ENCODE data around the gene TOGARAM1.

TOGARAM1 gene

DNA sequence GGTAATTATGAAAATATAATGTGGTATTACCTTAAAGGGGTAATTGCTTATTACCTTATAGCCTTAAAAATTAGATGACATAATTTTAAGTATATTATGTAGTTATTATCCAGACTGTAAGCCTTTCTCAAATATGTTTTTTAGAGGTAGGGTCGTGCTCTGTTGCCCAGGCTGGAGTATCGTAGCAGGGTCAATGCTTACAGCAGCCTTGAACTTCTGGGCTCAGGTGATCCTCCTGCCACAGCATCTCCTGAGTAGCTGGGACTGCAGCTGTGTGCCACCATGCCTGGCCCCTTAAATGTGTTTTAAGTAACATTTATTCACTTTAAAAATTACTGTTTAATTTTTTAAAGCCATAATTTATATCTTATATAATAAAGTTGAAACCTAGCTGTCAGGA, 132.3 kb downstream of the TOGARAM1 start:
- no peak for DNase-seq

DNA sequence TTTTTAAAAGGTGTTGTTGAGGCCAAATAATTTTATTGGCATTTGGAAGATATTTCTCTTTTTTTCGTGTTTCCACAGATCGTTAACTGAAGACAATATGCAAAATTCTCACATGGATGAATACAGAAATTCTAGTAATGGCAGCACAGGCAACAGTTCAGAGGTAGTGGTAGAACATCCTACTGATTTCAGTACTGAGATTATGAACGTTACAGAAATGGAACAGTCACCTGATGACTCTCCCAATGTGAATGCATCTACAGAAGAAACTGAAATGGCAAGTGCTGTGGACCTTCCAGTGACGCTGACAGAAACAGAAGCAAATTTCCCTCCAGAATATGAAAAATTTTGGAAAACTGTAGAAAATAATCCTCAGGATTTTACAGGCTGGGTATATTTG, 133.2 kb downstream of the TOGARAM1 start:
- DNase-seq: no peak

DNA sequence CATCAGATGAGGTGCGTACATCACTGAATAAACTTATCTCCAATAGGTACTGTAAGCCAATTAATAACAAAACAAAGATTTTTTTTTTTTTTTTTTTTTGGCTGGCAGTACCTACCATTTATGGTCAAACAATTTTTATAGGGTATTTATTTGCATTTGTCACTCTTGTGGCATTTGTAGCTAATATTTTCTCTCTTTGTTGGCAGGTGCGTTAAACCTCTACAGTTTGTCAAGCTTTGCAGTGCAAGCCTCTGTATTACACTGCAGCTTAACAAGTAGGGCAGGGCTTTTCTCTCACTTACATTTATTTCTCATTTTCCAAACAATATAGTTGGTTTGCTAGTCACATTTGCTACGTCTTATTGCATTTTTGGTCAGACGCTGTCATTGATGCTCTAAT, 134.2 kb downstream of the TOGARAM1 start:
- no peak for DNase-seq

DNA sequence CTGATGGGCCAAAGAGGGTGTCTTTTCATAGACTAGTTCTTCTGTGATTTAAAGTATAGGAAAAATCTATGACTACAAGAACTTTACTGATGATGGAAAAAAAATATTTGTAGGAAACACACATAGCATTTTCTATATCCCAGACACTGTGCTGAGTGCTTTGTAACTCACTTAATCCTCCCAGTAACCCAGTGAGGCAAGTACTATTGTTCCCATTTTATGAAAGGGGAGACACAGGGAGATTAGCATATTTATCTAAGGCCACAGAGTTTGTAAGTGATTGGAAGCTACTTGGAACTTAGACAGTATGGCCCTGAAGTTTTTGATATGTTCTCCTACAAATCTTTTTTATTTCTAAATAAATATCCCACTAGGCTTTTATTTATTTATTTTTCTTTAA, 141.8 kb downstream of the TOGARAM1 start:
- no peak for DNase-seq

DNA sequence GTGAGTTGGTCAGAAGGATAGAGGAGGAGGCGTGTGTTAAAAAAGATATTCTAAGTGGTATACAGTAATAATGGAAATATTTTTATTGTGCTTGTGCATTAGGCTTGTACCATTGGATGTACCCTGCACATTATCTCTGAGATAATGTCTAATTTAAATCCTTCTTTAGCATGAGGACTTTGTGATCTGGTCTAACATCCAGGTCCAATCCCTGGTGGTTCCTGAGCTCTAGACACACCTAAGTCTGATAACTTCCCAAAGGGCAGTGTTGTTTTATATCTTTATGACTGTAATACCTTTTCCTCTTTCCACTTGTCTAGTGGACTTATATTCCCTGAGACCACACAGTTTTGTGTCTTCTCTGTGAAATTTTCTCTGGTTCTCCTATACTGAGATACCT, 142.6 kb downstream of the TOGARAM1 start:
- DNase-seq: no peak

DNA sequence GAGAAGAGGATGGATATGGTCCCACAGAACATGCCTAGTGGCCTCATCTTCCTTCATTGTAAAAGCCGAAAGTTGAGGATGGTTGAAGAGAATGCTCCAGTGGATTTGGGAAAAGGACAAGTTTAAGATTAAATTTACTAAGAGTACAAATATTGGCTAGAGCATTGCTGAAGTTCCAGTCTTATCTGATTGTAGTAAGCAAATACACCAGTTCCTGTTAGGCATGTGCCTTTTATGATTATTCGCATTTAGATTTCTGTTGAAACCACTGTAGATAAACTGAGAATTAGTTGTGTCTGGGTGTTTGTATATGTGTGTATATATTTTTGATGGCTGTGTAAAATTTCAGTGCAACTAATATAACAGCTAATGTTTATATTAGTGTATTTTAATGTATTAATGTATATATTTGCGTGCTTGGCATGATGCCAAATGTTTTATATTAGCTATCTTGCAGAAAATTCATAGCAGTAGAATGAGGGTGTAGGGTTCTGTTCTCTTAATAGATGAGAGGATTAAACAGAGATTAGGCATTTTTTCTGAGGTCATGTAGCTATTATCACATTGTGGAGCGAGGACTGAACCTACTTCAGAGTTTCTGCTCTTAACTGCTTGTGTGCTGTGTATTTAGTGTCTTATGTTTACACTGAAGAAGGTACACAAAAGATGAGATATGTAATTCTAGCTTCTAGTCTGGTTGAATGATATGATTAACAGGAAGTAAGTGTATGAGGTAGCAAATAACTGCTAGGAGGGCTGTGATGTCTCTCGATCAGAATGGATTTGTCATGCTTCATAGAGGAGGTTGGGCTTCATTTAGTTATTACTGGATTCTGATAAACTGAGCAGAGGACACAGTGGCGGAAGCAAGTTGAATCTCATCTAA, 151.1 kb downstream of the TOGARAM1 start:
- DNase-seq: no peak

DNA sequence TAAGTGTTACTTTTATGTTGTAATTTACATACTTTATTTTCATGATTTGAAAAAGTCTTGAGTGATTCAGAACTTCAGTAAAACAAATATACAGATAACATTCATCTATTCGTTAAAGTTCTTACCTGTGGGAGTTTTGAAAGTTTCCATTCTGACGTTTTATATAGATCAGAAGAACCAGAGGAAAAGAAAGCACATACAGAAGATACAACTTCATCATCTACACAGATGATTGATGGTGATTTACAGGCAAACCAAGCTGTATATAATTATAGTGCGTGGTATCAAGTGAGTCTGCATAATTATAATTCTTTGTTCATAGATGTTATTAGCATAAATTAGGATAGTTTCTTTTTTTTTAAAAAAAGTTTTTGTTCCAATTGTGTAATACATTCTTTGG, 152.3 kb downstream of the TOGARAM1 start:
- no peak for DNase-seq

DNA sequence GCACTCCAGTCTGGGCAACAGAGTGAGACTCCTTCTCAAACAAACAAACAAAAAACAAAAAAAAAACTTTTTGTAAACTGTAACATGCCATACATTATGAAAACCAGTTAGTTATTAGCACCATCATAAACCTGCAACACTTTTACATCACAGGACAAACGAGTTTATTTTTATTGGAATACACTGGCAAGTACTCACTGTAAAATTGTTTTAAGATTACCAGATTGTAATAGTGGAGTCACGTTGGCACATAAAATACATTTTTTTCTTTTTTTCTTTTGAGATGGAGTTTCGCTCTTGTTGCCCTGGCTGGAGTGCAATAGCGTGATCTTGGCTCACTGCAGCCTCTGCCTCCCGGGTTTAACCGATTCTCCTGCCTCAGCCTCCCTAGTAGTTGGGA, 156.6 kb downstream of the TOGARAM1 start:
- no peak for DNase-seq

DNA sequence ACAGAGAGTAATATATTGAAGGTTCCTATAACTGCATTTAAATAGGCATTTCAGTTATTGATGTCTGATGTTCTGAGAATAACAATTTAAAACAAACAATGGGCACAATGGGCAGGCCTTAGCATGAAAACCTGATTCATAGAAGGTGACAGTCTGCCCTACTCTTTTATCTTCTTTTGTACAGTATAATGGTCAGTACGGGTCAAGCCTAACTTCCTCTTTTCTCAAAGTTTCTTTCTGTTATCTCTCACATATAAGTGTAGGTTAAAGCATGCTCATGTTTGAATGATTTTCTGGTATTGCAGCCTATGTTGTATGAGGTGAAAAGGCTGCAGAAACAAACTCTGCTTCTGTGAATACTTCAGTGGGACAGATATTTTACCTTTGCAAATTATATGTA, 158.1 kb downstream of the TOGARAM1 start:
- no peak for DNase-seq

DNA sequence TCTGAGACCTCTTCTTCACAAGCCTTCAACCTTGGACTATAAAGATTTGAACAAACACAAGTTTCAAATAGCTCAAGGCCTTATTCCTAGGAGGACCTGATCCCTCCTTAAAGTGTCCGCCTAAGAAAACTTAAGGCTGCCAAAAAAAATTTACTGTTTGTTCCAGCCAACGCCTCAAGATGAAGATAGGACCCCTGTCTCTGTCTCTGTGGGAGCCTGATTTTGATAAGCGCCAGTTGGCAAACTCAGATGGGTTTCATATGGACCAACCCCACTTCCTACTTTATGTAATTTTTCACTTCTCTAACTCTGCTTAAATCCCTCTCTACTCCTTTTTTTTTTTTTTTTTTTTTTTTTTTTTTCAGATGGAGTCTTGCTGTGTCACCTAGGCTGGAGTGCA, 161.3 kb downstream of the TOGARAM1 start:
- no peak for DNase-seq

All from NCI-H1048 (cell line).